Liver (tissue), 9 donors: ENCODE results near the gene PNMT. TPM values are rescaled to one million over a fixed set of nuclear protein-coding genes. Genes with fewer than 3 reads are reported as not detected.
A peak's percentile ranks its signal among the peaks of the same experiment; 100 is the strongest.

Experiments
- DNase-seq: peaks from one replicate; pipeline ENCODE4 v3.0.0-alpha.2; 2017; ENCODE audit warnings: low spot score
- H3K27ac ChIP-seq, 2 donors: one replicate each; pipeline ENCODE4 v1.7.0; 2013; ENCODE audit warnings: inconsistent platforms in 2 of 2, low read length in 2 of 2, control low read depth in 1 of 2, low read depth in 1 of 2, mild to moderate bottlenecking in 1 of 2
- H3K27me3 ChIP-seq, 4 donors: one replicate each; pipeline versions ENCODE4 v1.6.1 to v1.7.0; 2013; ENCODE audit warnings: low read length in 3 of 4, inconsistent platforms in 1 of 4, mild to moderate bottlenecking in 1 of 4, moderate library complexity in 1 of 4; ENCODE audit not compliant: control insufficient read depth in 4 of 4, insufficient read depth in 4 of 4
- H3K36me3 ChIP-seq, 4 donors: one replicate each; pipeline versions ENCODE4 v1.6.1 to v1.7.0; 2013; ENCODE audit warnings: low read length in 3 of 4, mild to moderate bottlenecking in 3 of 4, low read depth in 1 of 4, moderate library complexity in 1 of 4; ENCODE audit not compliant: control insufficient read depth in 4 of 4, insufficient read depth in 3 of 4
- H3K4me1 ChIP-seq, 4 donors: one replicate each; pipeline versions ENCODE4 v1.6.1 to v1.7.0; 2013; ENCODE audit warnings: low read length in 3 of 4, mild to moderate bottlenecking in 3 of 4, moderate library complexity in 1 of 4; ENCODE audit not compliant: control insufficient read depth in 4 of 4, insufficient read depth in 4 of 4
- H3K4me3 ChIP-seq, 3 donors: one replicate each; pipeline versions ENCODE4 v1.6.1 to v1.7.0; 2013; ENCODE audit warnings: low read length in 3 of 3, control low read depth in 1 of 3, low read depth in 1 of 3, mild to moderate bottlenecking in 1 of 3
- H3K9ac ChIP-seq, 2 donors: one replicate each; pipeline ENCODE4 v1.7.0; 2013; ENCODE audit warnings: low read length in 2 of 2, mild to moderate bottlenecking in 2 of 2, moderate library complexity in 2 of 2, control low read depth in 1 of 2, low read depth in 1 of 2
- H3K9me3 ChIP-seq, 4 donors: one replicate each; pipeline versions ENCODE4 v1.6.1 to v1.7.0; 2013; ENCODE audit warnings: low read length in 3 of 4; ENCODE audit not compliant: control insufficient read depth in 4 of 4
- CTCF ChIP-seq: fragments of 150-350 bp; IDR thresholded peaks from 2 replicates; pipeline ENCODE4 v1.5.1; 2017; ENCODE audit warnings: improper control_type of control experiment, low read depth, low read length; ENCODE audit not compliant: missing input control
- FOXA1 ChIP-seq: IDR thresholded peaks from 2 replicates; pipeline ENCODE4 v1.6.1; 2016; ENCODE audit warnings: antibody characterized with exemption
- FOXA2 ChIP-seq: IDR thresholded peaks from 2 replicates; pipeline ENCODE4 v1.6.1; 2016; ENCODE audit warnings: antibody characterized with exemption
- GABPA ChIP-seq, 2 donors: IDR thresholded peaks in 1 of 2; conservative IDR thresholded peaks in 1 of 2; 2 replicates each; pipeline ENCODE4 v1.6.1; 2016; ENCODE audit warnings: antibody characterized with exemption in 2 of 2, mild to moderate bottlenecking in 1 of 2, moderate library complexity in 1 of 2
- NR2F2 ChIP-seq: IDR thresholded peaks from 2 replicates; pipeline ENCODE4 v1.6.1; 2016; ENCODE audit warnings: antibody characterized with exemption
- RAD21 ChIP-seq, 2 donors: IDR thresholded peaks; 2 replicates each; pipeline ENCODE4 v1.6.1; 2016; ENCODE audit warnings: antibody characterized with exemption in 2 of 2, mild to moderate bottlenecking in 2 of 2
- RXRA ChIP-seq, 2 donors: IDR thresholded peaks; 2 replicates each; pipeline ENCODE4 v1.6.1; 2017 to 2018; ENCODE audit warnings: antibody characterized with exemption in 2 of 2, mild to moderate bottlenecking in 1 of 2
- SP1 ChIP-seq: IDR thresholded peaks from 2 replicates; pipeline ENCODE4 v1.6.1; 2018; ENCODE audit warnings: antibody characterized with exemption, mild to moderate bottlenecking
- TAF1 ChIP-seq: conservative IDR thresholded peaks from 2 replicates; pipeline ENCODE4 v1.6.1; 2016; ENCODE audit warnings: antibody characterized with exemption, mild to moderate bottlenecking
- ZBTB33 ChIP-seq: IDR thresholded peaks from 2 replicates; pipeline ENCODE4 v1.6.1; 2016; ENCODE audit warnings: antibody characterized with exemption
- WGBS: extraction: QIAGEN DNeasy Blood & Tissue Kit; methylation state at CpG from one replicate; pipeline ENCODE4 v1.1.7; 2013; 5-methylcytosine and 5-hydroxymethylcytosine counted together
- polyA plus RNA-seq, 2 donors: library from polyadenylated mRNA; stranded (reverse) in 1 of 2; unstranded in 1 of 2; fragments of 200-250 nt in 1 of 2; fragments of >200 nt in 1 of 2; fragmentation: Nextera tagmentation in 1 of 2; extraction: Ambion mirVana in 1 of 2; gene quantifications; one replicate each; pipeline versions ENCODE4 v1.2.1 to v1.2.3, GENCODE V29; 2013 to 2015
- total RNA-seq, 2 donors: library from RNA; depleted of rRNA; stranded (reverse); fragments of >200 nt; gene quantifications; one replicate each; pipeline ENCODE4 v1.2.3, GENCODE V29; 2014
- donor health status: healthy.
- donor health status: healthy.
- donor health status: healthy.
- donor health status: healthy.
- donor health status: healthy.

The PNMT gene
- total and polyA plus RNA-seq, 4 donors: 0.20 to 8.6 (median 0.26) TPM; not detected in 1

DNA sequence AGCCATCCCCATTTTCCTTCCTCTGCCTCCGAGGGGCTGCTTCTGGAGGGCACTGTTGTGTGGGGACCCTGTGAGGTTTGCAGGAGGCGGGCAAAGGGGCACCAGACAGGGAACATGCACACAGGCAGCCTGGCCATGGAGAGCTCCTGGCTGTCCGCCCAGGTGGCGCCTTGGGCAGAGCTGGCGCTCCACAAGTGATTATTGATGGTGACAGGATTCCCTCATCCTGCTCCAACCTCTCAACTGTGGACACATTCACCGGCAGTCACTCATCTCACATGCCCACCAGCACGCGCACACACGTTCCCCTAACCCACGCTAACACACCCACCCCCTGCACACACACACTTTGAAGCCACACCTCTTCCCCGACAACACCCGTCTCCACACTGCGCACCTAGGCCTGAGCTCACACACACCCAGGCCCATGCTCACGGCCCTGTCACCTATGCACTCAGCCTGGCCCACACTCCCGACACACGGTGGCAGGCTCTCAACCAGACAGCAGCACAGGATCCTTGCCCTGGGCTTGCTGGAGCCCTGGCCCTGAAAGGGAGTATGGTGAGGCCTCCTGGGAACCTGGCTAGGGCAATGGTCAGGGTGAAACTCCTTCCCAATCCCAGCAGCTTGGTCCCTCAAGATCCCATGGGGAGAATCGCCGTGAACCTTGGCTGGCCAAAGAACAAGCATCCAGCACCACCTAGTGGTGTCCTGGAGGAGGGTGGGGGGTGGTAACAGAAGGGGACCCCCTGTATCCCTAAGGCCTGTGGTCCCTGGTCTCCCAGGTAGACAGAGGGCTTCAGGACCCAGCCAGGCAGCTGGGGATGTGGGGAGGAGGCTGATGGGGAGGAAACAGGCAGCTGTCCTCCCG, 3.6 kb downstream of the PNMT start:
- WGBS: 50% methylated on average over 19 of the region's 19 CpGs
- Histone ChIP-seq H3K36me3 (no peaks in the 10 kb centered on the region), H3K4me1 (peaks cover 6 to 20% (median 15%) of the 10 kb centered on the region in 4 donors), H3K4me3 (no peak overlapping the region), H3K9ac (no peak overlapping the region), H3K9me3 (no peaks in the 10 kb centered on the region), H3K27ac (no peak overlapping the region), H3K27me3 (no peaks in the 10 kb centered on the region)
- TF ChIP-seq TAF1: no peak
- no peak for TF ChIP-seq FOXA1
- TF ChIP-seq RXRA (IDR thresholded peaks at IDR 0.05): no peak
- TF ChIP-seq CTCF: peak; percentile 39
- TF ChIP-seq ZBTB33: no peak
- TF ChIP-seq RAD21 (IDR thresholded peaks at IDR 0.05): peak; percentile 80
- TF ChIP-seq FOXA2: no peak
- DNase-seq: no peak

- Histone ChIP-seq H3K9me3 (no peaks in the 10 kb centered on the region), H3K36me3 (no peaks in the 10 kb centered on the region), H3K27me3 (no peaks in the 10 kb centered on the region), H3K9ac (no peak overlapping the region), H3K27ac (no peak overlapping the region), H3K4me3 (no peak overlapping the region), H3K4me1 (peaks cover 0 to 14% (median 8%) of the 10 kb centered on the region in 4 donors)
- DNase-seq: no peak
- 85% methylated on average over 15 of the region's 15 CpGs for WGBS
- TF ChIP-seq SP1 (no peak), TAF1 (no peak), ZBTB33 (no peak), GABPA (IDR thresholded peaks at IDR 0.05 in 1 of 2, conservative IDR thresholded peaks at IDR 0.05 in 1 of 2) (no peak), NR2F2 (no peak)
These were observed 4.5 kb downstream of the PNMT start for GRCh38 chr17:39672522-39673334.
